Femur (tissue), 1 donor: ENCODE measurements around the gene GPATCH4.
"Not testable (repeated sequence)": the region's sequence is repeated elsewhere in the genome, so short reads cannot be mapped to it uniquely, and the experiment has no call there.

Source experiments
- DNase-seq: peaks from one replicate; pipeline ENCODE4 v3.0.0-alpha.2; 2017

Gene GPATCH4

DNA sequence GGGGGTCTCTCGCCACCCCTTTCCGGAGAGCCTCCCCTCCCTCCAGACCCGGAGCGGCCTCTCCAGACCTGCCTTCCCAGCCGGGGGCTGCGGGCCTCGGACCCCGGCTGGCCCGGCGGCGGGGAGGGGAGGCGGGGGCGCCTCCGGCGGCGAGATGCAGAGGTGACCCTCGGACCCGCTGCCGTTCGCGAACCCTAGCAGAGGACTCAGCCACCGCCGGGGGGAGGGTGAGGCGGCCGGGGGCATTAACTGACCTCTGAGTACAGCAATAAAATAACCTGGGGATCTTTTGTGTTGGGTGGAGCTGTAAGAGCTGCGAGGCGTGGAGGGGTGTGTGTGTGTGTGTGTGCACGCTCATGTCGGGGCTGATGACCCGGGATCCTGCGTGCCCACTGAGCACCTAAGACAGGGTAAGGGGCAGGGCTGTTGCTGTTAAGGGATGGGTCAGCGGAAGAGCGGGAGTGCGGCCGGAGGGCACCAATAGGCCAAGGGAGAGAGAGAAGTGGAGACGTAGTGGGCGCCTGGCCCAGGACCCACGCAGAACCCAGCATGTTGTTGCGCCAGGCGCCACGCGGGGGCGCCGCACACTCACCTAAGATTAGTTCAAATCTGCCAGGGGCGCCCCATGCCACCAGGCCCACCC is 24.3 kb upstream of the GPATCH4 start:
- DNase-seq: peak; percentile 67

DNA sequence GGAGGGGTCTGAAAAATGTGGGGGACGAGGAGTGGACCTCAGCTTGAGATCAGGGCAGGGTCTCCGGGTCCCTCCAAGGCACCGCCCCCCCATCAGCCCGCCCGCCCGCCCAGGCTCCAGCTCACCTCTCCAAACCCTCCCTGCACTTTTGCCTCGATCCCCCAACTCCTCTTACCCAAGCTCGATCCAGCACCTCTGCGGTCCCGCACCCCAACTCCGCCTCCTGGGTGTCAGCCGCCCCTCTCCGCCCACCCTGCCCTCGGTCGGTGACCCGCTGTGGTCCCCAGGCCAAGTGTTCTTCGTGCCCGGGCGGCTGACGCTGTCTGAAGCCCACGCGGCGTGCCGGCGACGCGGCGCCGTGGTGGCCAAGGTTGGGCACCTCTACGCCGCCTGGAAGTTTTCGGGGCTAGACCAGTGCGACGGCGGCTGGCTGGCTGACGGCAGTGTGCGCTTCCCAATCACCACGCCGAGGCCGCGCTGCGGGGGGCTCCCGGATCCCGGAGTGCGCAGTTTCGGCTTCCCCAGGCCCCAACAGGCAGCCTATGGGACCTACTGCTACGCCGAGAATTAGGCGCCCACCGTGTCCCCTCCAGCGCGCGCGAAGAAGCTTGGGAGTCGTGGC is 23.6 kb upstream of the GPATCH4 start:
- DNase-seq: no peak

- DNase-seq: no peak
These were observed 22.9 kb upstream of the GPATCH4 start for GRCh38 chr1:156623946-156624813.

DNA sequence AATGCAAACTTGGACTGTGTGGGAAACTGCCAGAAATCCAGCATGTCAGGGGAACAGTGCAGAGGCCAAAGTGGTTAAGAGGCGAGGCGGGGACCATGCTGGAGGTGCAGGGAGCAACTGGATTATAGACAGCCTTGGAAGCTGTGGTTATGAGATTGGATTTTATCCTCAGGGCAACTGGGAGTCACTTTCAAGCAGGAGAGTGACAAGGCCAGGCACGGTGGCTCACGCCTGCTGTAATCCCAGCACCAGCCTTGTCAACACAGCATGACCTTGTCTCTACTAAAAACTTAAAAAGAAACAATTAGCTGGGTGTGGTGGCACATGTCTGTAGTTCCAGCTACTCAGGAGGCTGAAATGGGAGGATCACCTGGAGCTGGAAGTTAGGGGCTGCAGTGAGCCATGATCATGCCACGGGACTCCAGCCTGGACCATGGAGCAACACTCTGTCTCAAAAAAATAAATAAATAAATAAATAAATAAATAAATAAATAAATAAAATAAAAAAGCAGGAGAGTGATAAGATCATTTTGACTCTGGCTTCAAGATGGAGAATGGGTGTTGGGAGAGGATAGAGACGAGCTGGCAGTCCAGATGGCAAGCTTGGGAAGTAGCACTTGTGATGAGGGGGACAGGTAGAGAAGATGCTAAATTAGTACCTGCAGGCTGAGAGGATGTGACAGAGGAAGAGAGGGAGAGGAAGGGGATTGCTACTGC is 21.5 kb upstream of the GPATCH4 start:
- no peak for DNase-seq

DNA sequence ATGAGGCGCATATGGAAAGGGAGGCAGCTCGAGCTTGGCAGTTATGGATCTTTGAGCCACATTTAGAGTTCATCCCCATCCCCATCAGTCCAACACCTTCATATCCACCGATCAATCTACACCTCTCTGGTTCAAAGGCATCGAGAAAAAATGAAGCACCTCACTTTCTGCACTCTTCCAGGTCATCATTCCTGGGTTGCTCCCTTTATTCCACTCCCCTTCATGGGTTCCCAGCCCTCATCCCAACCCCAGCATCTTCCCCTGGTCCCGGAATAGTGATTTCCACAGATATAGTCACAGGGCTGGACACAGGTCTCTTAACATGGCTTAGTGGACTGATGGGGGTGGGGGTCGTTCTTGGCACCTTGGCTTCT is 18.3 kb upstream of the GPATCH4 start:
- DNase-seq: no peak

GRCh38 chr1:156618853-156619581 is 17.7 kb upstream of the GPATCH4 start, which contains the start of gene HAPLN2:
Gene HAPLN2 (plus strand): TSS chr1:156619415. CDS start chr1:156623491, 4,076 bp downstream.
- no peak for DNase-seq

GRCh38 chr1:156616463-156616862 is 15.2 kb upstream of the GPATCH4 start:
- DNase-seq: no peak

GRCh38 chr1:156615946-156616345 is 14.7 kb upstream of the GPATCH4 start:
- DNase-seq: no peak

DNA sequence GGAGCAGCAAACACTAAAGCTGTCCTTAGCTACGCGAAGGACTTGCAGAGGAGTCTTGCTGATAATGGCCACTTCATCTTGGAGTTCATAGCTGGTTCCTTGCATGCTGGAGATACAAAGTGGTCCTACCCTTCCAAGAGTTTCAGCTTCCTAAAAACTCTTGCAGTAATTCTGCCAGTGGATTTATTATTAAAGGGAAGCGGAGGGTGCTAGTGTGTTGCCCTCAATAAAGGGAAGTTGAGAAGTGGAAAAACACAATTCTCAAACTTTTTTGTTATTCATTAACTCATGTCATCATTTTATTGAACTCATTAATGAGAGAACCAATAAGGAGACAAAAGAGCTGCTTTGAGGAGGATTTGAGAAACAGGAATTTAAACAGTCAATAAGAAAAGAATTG is 11.4 kb upstream of the GPATCH4 start:
- DNase-seq: no peak

DNA sequence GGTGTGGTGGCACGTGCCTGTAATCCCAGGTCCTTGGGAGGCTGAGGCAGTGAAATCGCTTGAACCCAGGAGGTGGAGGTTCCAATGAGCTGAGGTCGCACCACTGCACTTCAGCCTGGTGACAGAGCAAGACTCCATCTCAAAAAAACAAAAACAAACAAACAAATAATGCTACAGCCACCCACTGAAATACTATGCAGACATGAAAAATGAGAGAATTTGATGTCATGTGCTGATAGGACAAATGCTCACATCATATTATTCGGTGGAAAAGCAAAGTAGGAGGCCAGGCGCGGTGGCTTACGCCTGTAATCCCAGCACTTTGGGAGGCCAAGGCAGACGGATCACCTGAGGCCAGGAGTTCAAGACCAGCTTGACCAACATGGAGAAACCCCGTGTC is 8.8 kb upstream of the GPATCH4 start:
- not testable (repeated sequence) for DNase-seq

- no peak for DNase-seq
These were observed 7.7 kb upstream of the GPATCH4 start for GRCh38 chr1:156608981-156609380.

GRCh38 chr1:156608036-156608674 is 6.9 kb upstream of the GPATCH4 start:
- DNase-seq: peak; percentile 65

DNA sequence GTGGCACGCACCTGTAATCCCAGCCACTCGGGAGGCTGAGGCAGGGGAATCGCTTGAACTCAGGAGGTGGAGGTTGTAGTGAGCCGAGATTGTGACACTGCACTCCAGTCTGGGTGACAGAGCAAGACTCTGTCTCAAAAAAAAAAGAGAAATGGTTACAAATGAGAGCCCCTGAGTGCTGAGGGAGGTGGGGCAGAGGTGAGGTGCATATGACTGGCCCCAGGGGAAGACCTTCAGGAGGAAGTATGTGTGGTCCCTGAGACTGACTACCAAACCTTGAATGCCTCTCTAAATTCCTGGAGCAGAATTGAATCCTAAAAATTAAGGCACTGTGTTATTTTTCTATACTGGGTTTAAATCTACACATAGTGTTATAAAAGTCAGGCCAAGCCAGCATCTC is 6.1 kb upstream of the GPATCH4 start:
- not testable (repeated sequence) for DNase-seq

DNA sequence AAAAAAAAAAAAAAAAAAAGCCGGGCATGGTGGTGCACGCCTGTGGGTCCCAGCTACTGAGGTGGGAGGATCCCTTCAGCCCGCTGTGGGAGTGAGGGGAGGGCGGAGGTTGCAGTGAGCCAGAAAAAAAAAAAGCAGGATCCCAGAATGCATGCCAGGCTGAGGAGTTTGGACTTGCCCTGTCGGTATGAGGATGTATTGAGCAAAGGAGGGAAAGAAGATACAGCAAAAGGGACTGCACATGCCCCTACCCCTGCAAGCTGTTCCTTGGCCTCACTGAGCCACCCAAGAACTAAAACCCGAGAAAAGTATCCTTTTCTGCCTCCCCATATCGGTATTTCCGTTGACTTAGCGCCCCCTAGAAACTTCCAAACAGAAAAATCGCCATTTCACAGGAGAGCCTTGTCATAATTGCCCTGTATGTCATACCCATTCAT is 1.3 kb upstream of the GPATCH4 start:
- DNase-seq: no peak

DNA sequence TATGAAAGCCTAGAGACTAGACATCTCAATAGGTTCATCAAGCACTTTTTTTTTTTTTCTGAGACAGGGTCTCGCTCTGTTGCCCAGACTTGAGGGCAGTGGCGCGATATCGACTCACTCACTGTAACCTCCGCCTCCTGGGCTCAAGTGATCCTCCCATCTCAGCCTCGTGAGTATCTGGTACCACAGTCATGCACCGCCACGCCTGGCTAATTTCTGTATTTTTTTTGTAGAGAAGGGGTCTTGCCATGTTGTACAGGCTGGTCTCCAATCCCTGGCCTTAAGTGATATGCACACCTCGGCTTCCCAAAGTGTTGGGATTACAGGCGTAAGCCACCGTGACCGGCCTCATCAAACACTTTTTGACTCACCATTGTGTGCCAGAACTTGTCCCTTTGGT is 613 bp upstream of the GPATCH4 start:
- no peak for DNase-seq

DNA sequence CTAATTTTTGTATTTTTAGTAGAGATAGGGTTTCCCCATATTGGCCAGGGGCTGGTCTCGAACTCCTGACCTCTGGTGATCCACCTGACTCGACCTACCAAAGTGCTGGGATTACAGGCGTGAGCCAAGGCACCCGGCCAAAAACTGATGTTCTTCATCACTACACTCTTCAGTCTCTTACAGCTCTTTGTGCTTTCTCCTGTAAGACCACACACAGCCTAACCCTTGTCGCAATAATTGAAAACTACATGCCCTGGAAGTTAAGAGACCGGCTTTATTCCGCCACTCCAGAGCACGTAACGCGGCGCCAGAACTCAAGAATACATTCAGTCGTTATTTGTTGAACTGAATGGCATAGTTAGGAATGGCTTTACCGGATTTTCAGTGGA is 552 bp downstream of the GPATCH4 start:
- no peak for DNase-seq

DNA sequence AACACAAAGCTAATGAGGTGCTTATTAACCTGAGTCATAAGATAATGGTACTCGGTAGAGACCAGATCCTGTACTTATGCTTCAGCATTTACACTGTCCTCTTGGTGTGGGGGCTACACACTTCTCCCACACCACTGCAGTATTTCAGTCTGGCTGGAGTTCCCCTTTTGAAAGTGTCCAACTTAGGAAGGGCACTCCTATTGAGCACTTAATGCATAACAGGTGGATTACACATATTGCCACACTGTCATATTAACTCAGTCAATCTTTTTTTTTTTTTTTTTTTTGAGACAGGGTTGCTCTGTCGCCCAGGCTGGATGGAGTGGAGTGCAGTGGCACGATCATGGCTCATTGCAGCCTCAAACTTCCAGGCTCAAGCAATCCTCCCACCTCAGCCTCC is 1.5 kb downstream of the GPATCH4 start:
- DNase-seq: no peak

GRCh38 chr1:156598731-156599432 is 2.4 kb downstream of the GPATCH4 start:
- DNase-seq: no peak

DNA sequence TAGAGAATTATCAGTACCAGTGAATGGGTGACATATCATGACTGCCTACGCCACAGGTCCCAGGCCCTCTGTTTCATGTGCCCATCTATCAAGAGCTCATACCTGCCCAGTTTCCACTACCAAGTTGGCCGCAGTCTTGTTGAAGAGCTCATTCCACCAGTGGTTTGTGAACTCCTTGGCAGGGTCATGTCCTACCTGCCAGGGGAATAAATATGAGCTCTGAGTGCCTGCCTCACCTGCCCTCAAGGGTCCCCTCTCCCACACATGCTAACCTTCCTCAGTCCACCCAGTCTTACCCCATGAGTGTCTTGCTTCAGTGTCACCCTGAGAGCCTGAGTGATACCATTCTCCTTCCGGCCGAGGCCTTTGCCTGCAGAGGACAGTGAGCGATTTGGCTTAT is 3.2 kb downstream of the GPATCH4 start:
- DNase-seq: no peak

DNA sequence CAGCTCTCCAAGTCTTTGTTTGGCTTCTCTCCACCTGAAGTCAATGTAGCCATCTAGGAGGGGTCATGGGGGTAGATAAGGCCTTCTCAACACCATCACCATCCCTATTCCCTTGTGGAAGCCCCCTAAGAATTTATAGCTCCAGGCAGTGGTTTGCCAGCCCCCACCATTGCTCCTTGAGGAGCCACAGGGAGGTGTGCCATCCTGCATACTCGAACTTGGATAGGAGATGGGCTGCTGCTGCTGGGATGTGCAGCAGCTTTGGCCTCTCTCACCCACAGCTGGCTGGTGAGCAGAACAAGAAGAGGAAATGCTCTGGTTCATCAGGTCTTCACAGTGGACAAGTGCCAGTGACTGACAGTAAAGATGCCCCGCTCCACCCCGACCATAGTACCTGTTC is 4.9 kb downstream of the GPATCH4 start:
- DNase-seq: no peak

GRCh38 chr1:156595016-156595415 is 6.3 kb downstream of the GPATCH4 start:
- DNase-seq: no peak
